H1 (cell line): Measurements from ENCODE around the gene LRRK1. TPM values are rescaled to one million over a fixed set of nuclear protein-coding genes. Genes with fewer than 3 reads are reported as not detected.

Experiments
- CTCF ChIA-PET: fragments of 300-600 bp; sonication (Branson Sonifier 250); formaldehyde crosslinking; loops from one replicate; lab custom pipeline; 2021; ENCODE audit not compliant: partially characterized antibody; lab: Charles Lee
- POLR2A ChIA-PET: fragments of 300-600 bp; sonication (Branson Sonifier 250); formaldehyde crosslinking; loops from one replicate; lab custom pipeline; 2021; ENCODE audit warnings: inconsistent platforms; ENCODE audit not compliant: partially characterized antibody; lab: Charles Lee
- DNase-seq, 2 experiments: peaks; one replicate each; pipeline versions ENCODE4 v3.0.0 to v3.0.0-alpha.2; 2010 to 2022; ENCODE audit warnings: low spot score in 2 of 2, low read depth in 1 of 2, mixed read lengths in 1 of 2
- FAIRE-seq: peaks from 2 replicates; lab custom pipeline; 2011; peaks lifted over from hg19 to GRCh38; lab: Jason Lieb, UNC
- H2AFZ ChIP-seq: 2 replicates; pipeline ENCODE4 v1.8.1; 2012; ENCODE audit warnings: low read length, inconsistent platforms
- H2AK5ac ChIP-seq: 2 replicates; pipeline ENCODE4 v1.6.1; 2013; ENCODE audit warnings: low read depth, low read length
- H2BK120ac ChIP-seq: replicated peaks from 2 replicates; pipeline ENCODE3; 2013; ENCODE audit warnings: low read depth, low read length, inconsistent platforms
- H2BK12ac ChIP-seq: 2 replicates; pipeline ENCODE4 v1.6.1; 2013; ENCODE audit warnings: low read depth, low read length
- H2BK15ac ChIP-seq: 2 replicates; pipeline ENCODE4 v1.6.1; 2013; ENCODE audit warnings: low read length
- H2BK20ac ChIP-seq: 2 replicates; pipeline ENCODE4 v1.6.1; 2013; ENCODE audit warnings: low read length
- H2BK5ac ChIP-seq: 2 replicates; pipeline ENCODE4 v1.6.1; 2013; ENCODE audit warnings: low read depth, low read length
- H3K14ac ChIP-seq: 2 replicates; pipeline ENCODE4 v1.6.1; 2013; ENCODE audit warnings: inconsistent platforms; ENCODE audit not compliant: insufficient read length
- H3K18ac ChIP-seq: 2 replicates; pipeline ENCODE4 v1.6.1; 2013; ENCODE audit warnings: low read length; ENCODE audit errors: extremely low read depth
- H3K23ac ChIP-seq: 2 replicates; pipeline ENCODE4 v1.6.1; 2013; ENCODE audit warnings: inconsistent platforms; ENCODE audit not compliant: insufficient read length
- H3K23me2 ChIP-seq: 2 replicates; pipeline ENCODE4 v1.6.1; 2013; ENCODE audit warnings: low read depth, low read length
- H3K27ac ChIP-seq: 2 replicates; pipeline ENCODE4 v1.6.1; 2011; ENCODE audit warnings: low read depth, low read length, inconsistent platforms
- H3K27me3 ChIP-seq, 4 experiments: replicated peaks in 1 of 4; 1 replicate in 1 of 4; 2 replicates in 3 of 4; pipeline versions ENCODE4 v1.6.1 to v1.8.1; 2011 to 2013; ENCODE audit warnings: low read length in 3 of 4, mild to moderate bottlenecking in 3 of 4, inconsistent platforms in 2 of 4, mixed read lengths in 2 of 4, moderate library complexity in 1 of 4; ENCODE audit not compliant: control insufficient read depth in 3 of 4, insufficient read depth in 3 of 4; ENCODE audit errors: extremely low read depth in 1 of 4
- H3K36me3 ChIP-seq, 4 experiments: 2 replicates each; pipeline versions ENCODE4 v1.6.1 to v1.8.1; 2011 to 2013; ENCODE audit warnings: mild to moderate bottlenecking in 4 of 4, low read length in 3 of 4, moderate library complexity in 2 of 4, control low read depth in 1 of 4, inconsistent platforms in 1 of 4; ENCODE audit not compliant: insufficient read depth in 4 of 4, control insufficient read depth in 2 of 4
- H3K4ac ChIP-seq: replicated peaks from 2 replicates; pipeline ENCODE3; 2013; ENCODE audit warnings: low read length, low read depth, mixed read lengths, inconsistent platforms; ENCODE audit not compliant: insufficient read length
- H3K4me1 ChIP-seq, 4 experiments: replicated peaks in 1 of 4; 1 replicate in 1 of 4; 2 replicates in 3 of 4; pipeline versions ENCODE4 v1.6.1 to v1.8.1; 2011 to 2013; ENCODE audit warnings: low read length in 3 of 4, inconsistent platforms in 2 of 4, mixed read lengths in 1 of 4; ENCODE audit not compliant: insufficient read depth in 4 of 4, control insufficient read depth in 3 of 4
- H3K4me2 ChIP-seq, 2 experiments: 2 replicates each; pipeline versions ENCODE4 v1.6.1 to v1.8.1; 2011 to 2013; ENCODE audit warnings: low read depth in 2 of 2, low read length in 2 of 2, control low read depth in 1 of 2, inconsistent platforms in 1 of 2, mild to moderate bottlenecking in 1 of 2; ENCODE audit not compliant: insufficient read depth in 1 of 2
- H3K4me3 ChIP-seq, 4 experiments: fragments of 200-600, 300-600 bp in 1 of 4; sonication (generic), shearing (Covaris generic), sonication (Bioruptor Twin) in 1 of 4; 2 replicates each; pipeline versions ENCODE4 v1.5.1 to v1.8.1; 2011 to 2016; ENCODE audit warnings: low read length in 4 of 4, low read depth in 3 of 4, control low read depth in 2 of 4, inconsistent platforms in 2 of 4, mild to moderate bottlenecking in 2 of 4, mixed read lengths in 1 of 4, moderate library complexity in 1 of 4; ENCODE audit not compliant: insufficient read depth in 2 of 4; ENCODE audit errors: extremely low read depth in 1 of 4
- H3K56ac ChIP-seq: replicated peaks from 2 replicates; pipeline ENCODE3; 2013; ENCODE audit warnings: low read depth, mild to moderate bottlenecking, mixed read lengths, low read length, inconsistent platforms; ENCODE audit not compliant: insufficient read length
- H3K79me1 ChIP-seq: 2 replicates; pipeline ENCODE4 v1.6.1; 2013; ENCODE audit warnings: low read depth, low read length, control low read depth
- H3K79me2 ChIP-seq, 2 experiments: 2 replicates each; pipeline versions ENCODE4 v1.6.1 to v1.8.1; 2012 to 2013; ENCODE audit warnings: low read length in 2 of 2, mild to moderate bottlenecking in 2 of 2, inconsistent platforms in 1 of 2; ENCODE audit not compliant: insufficient read depth in 2 of 2, control insufficient read depth in 1 of 2
- H3K9ac ChIP-seq, 4 experiments: replicated peaks in 1 of 4; 1 replicate in 1 of 4; 2 replicates in 3 of 4; pipeline versions ENCODE4 v1.6.1 to v1.8.1; 2011 to 2013; ENCODE audit warnings: low read depth in 3 of 4, low read length in 3 of 4, control low read depth in 2 of 4, mild to moderate bottlenecking in 2 of 4, moderate library complexity in 2 of 4, inconsistent platforms in 1 of 4; ENCODE audit errors: extremely low read depth in 1 of 4
- H3K9me3 ChIP-seq, 2 experiments: 2 replicates each; pipeline versions ENCODE4 v1.6.1 to v1.8.1; 2012 to 2013; ENCODE audit warnings: mild to moderate bottlenecking in 2 of 2, moderate library complexity in 2 of 2, control low read depth in 1 of 2, inconsistent platforms in 1 of 2, low read depth in 1 of 2, low read length in 1 of 2, mixed read lengths in 1 of 2; ENCODE audit not compliant: insufficient read depth in 2 of 2
- H4K20me1 ChIP-seq, 2 experiments: replicated peaks in 1 of 2; 2 replicates each; pipeline versions ENCODE3 to v1.8.1; 2011 to 2013; ENCODE audit warnings: inconsistent platforms in 2 of 2, low read length in 2 of 2, mild to moderate bottlenecking in 1 of 2; ENCODE audit not compliant: insufficient read depth in 2 of 2, control insufficient read depth in 1 of 2
- H4K5ac ChIP-seq: 2 replicates; pipeline ENCODE4 v1.6.1; 2013; ENCODE audit warnings: low read length, low read depth, mixed read lengths, inconsistent platforms; ENCODE audit not compliant: insufficient read length
- H4K8ac ChIP-seq: 2 replicates; pipeline ENCODE4 v1.8.0; 2013; ENCODE audit warnings: mild to moderate bottlenecking, moderate library complexity, low read length, inconsistent platforms; ENCODE audit not compliant: insufficient read depth; ENCODE audit errors: extremely low read depth
- H4K91ac ChIP-seq: replicated peaks from 2 replicates; pipeline ENCODE3; 2013; ENCODE audit warnings: low read length, mixed read lengths, inconsistent platforms; ENCODE audit not compliant: insufficient read length
- BACH1 ChIP-seq: IDR thresholded peaks from 2 replicates; pipeline ENCODE4 v1.6.1; 2012; ENCODE audit warnings: low read length, improper control_type of control experiment
- BCL11A ChIP-seq, 2 experiments: IDR thresholded peaks; one replicate each; pipeline ENCODE4 v1.6.1; 2011; ENCODE audit warnings: low read depth in 2 of 2, low read length in 2 of 2, mild to moderate bottlenecking in 2 of 2
- CREB1 ChIP-seq: IDR thresholded peaks from 2 replicates; pipeline ENCODE4 v1.6.1; 2012; ENCODE audit warnings: inconsistent platforms
- CTCF ChIP-seq, 3 experiments: IDR thresholded peaks; 1 replicate in 2 of 3; 2 replicates in 1 of 3; pipeline versions ENCODE4 v1.5.1 to v1.6.1; 2011; ENCODE audit warnings: low read length in 3 of 3, mild to moderate bottlenecking in 3 of 3, inconsistent platforms in 2 of 3, low read depth in 1 of 3, moderate library complexity in 1 of 3; ENCODE audit not compliant: insufficient read depth in 1 of 3; ENCODE audit errors: control extremely low read depth in 1 of 3
- KDM1A ChIP-seq: fragments of 200-600, 300-600 bp; sonication (generic); IDR thresholded peaks from 2 replicates; pipeline ENCODE4 v1.7.1; 2016; ENCODE audit warnings: mild to moderate bottlenecking, low read length, borderline replicate concordance
- SP4 ChIP-seq: IDR thresholded peaks from 2 replicates; pipeline ENCODE4 v1.6.1; 2012; ENCODE audit warnings: low read length, inconsistent platforms
- USF2 ChIP-seq: IDR thresholded peaks from 2 replicates; pipeline ENCODE4 v1.6.1; 2011; ENCODE audit warnings: low read length, improper control_type of control experiment
- YY1 ChIP-seq: IDR thresholded peaks from 2 replicates; pipeline ENCODE4 v1.6.1; 2011; ENCODE audit warnings: low read depth, mild to moderate bottlenecking, low read length
- WGBS, 2 experiments: shearing (Covaris generic) in 1 of 2; methylation state at CpG; one replicate each; pipeline versions ENCODE4 v1.1.6 to v1.1.7; 2013 to 2015; ENCODE audit warnings: low lambda C conversion rate in 2 of 2, mixed read lengths in 2 of 2, inconsistent platforms in 1 of 2, low coverage in 1 of 2, missing lambda C conversion rate in 1 of 2; ENCODE audit not compliant: insufficient replicate concordance in 2 of 2, insufficient coverage in 1 of 2, insufficient read length in 1 of 2; ENCODE audit errors: extremely low coverage in 1 of 2, missing lambda C conversion rate in 1 of 2; 5-methylcytosine and 5-hydroxymethylcytosine counted together
- polyA plus RNA-seq, 7 experiments: library from polyadenylated mRNA; depleted of rRNA in 3 of 7; stranded (reverse) in 5 of 7; unstranded in 2 of 7; fragments of >200 nt in 5 of 7; fragments of 200-250 nt in 2 of 7; gene quantifications; 1 replicate in 5 of 7; 2 replicates in 1 of 7; 4 replicates in 1 of 7; pipeline versions ENCODE4 v1.2.1 to v1.2.3, GENCODE V29; 2011 to 2013; ENCODE audit warnings: missing spikeins in 2 of 7, mixed read lengths in 2 of 7
- total RNA-seq: library from RNA; stranded (reverse); fragmentation: NEBNext Ultra II Directional; extraction: Animal tissue kit (Norgen Biotek cat#: 25700); gene quantifications from 2 replicates; pipeline ENCODE4 v1.2.1, GENCODE V29; 2021

The LRRK1 gene
- total and polyA plus RNA-seq, 2 of the 8 experiments (the other 6 are each of a cell fraction or from before 2014, with no cell fraction given) = 1.2 to 3.6 TPM

GRCh38 chr15:101048581-101049030, 129.4 kb downstream of the LRRK1 start:
- Histone ChIP-seq H4K8ac (no peak overlapping the region), H3K14ac (no peak overlapping the region), H3K23ac (no peak overlapping the region), H2BK120ac (no peak overlapping the region), H2BK5ac (no peak overlapping the region), H3K4me2 (no peak overlapping the region), H3K36me3 (no peaks in the 10 kb centered on the region), H3K18ac (no peak overlapping the region), H3K27ac (no peak overlapping the region), H2BK20ac (peak overlapping the region; percentile 72; the same call in 1 of the 2 replicates), H4K91ac (peak overlapping the region; percentile 18), H3K23me2 (no peaks in the 10 kb centered on the region), H2BK15ac (no peak overlapping the region; the same call in 1 of the 2 replicates), H3K4me3 (no peak overlapping the region), H3K27me3 (0 out of 7 replicates have a peak, but pooled peaks cover 0 to 2% (median 0%) of the 10 kb centered on the region in 4 experiments), H3K79me2 (no peaks in the 10 kb centered on the region), H4K20me1 (no peaks in the 10 kb centered on the region), H3K4ac (no peak overlapping the region), H2AFZ (no peak overlapping the region), H4K5ac (no peak overlapping the region), H2BK12ac (peak overlapping the region; percentile 87; the same call in 1 of the 2 replicates), H3K79me1 (no peaks in the 10 kb centered on the region), H3K9me3 (no peaks in the 10 kb centered on the region), H3K56ac (no peak overlapping the region), H3K9ac (no peak overlapping the region), H3K4me1 (peaks cover 0 to 9% (median 5%) of the 10 kb centered on the region in 4 experiments; a peak in 6 of 7 replicates), H2AK5ac (0 out of 2 replicates have a peak overlapping the region, but pooled peaks have one; percentile 42)
- WGBS, 2 experiments = 80% methylated on average over 13 of the region's 13 CpGs; no CpG with 5 or more reads in 1 of the 2 experiments
- FAIRE-seq = no peak
- TF ChIP-seq YY1 (no peak), BACH1 (no peak), USF2 (no peak), BCL11A (IDR thresholded peaks at IDR 0.05; ENCODE audit: low read depth in 2 of 2, low read length in 2 of 2) (no peak), CTCF (IDR thresholded peaks at IDR 0.05; ENCODE audit: control extremely low read depth in 1 of 3, insufficient read depth in 1 of 3, low read depth in 1 of 3, low read length in 3 of 3) (no peak), KDM1A (no peak), SP4 (no peak), CREB1 (no peak)
- POLR2A ChIA-PET = interaction anchor here (0.7 to 1.5 kb wide), 5 partner anchors 11 to 136 kb away, joined by 3 to 5 read pairs (median 3); no protein-coding TSS in a partner anchor
- DNase-seq = peak in 1 of 2 experiments; percentile 42
- CTCF ChIA-PET = interaction anchor here (0.9 to 2.7 kb wide), 6 partner anchors 15 to 209 kb away, joined by 3 to 16 read pairs (median 10); no protein-coding TSS in a partner anchor
